Inflammatory macrophage treated with lipopolysaccharide for 1 hour (primary cell): ENCODE results near the gene RHBDL3.
"Not testable (repeated sequence)": the region's sequence is repeated elsewhere in the genome, so short reads cannot be mapped to it uniquely, and the experiment has no call there.

Experiments
- DNase-seq, 2 donors: peaks; one replicate each; pipeline ENCODE4 v3.0.0-alpha.2; 2020 to 2022

Gene RHBDL3

GRCh38 chr17:32330147-32330546 is 64.5 kb downstream of the RHBDL3 start:
- peak; percentile 23 to 41 for DNase-seq

GRCh38 chr17:32331243-32332040 is 65.8 kb downstream of the RHBDL3 start:
- peak; percentile 67 to 84 for DNase-seq

- DNase-seq = no peak
Observed at GRCh38 chr17:32333187-32333586, 67.6 kb downstream of the RHBDL3 start.

GRCh38 chr17:32335046-32335445 is 69.4 kb downstream of the RHBDL3 start:
- no peak for DNase-seq

- no peak for DNase-seq
Observed at GRCh38 chr17:32335687-32336086, 70.1 kb downstream of the RHBDL3 start.

- no peak for DNase-seq
Observed at GRCh38 chr17:32341141-32341856, 75.7 kb downstream of the RHBDL3 start.

GRCh38 chr17:32341857-32342602 is 76.4 kb downstream of the RHBDL3 start, which contains the start of gene C17orf75:
Gene C17orf75 (minus strand): TSS chr17:32342173. CDS start chr17:32342139, 34 bp downstream.
- peak in 1 of 2 donors; percentile 59 for DNase-seq

GRCh38 chr17:32342603-32343325 is 77.1 kb downstream of the RHBDL3 start:
- no peak for DNase-seq

- no peak for DNase-seq
Observed at GRCh38 chr17:32345951-32346600, 80.4 kb downstream of the RHBDL3 start.

- no peak for DNase-seq
Observed at GRCh38 chr17:32348483-32348800, 82.8 kb downstream of the RHBDL3 start.

- DNase-seq = peak in 1 of 2 donors; percentile 37
Observed at GRCh38 chr17:32349503-32349853, 83.8 kb downstream of the RHBDL3 start.

GRCh38 chr17:32349854-32350665 is 84.4 kb downstream of the RHBDL3 start, which contains the start of gene ZNF207:
Gene ZNF207 (plus strand): TSS chr17:32350157. CDS start chr17:32350286, 129 bp downstream.
- DNase-seq = peak; percentile 97 to 99

- DNase-seq = peak; percentile 78 to 82
Observed at GRCh38 chr17:32350666-32351418, 85.2 kb downstream of the RHBDL3 start.

GRCh38 chr17:32352734-32353133 is 87.1 kb downstream of the RHBDL3 start:
- not testable (repeated sequence) for DNase-seq

- no peak for DNase-seq
Observed at GRCh38 chr17:32355649-32356377, 90.2 kb downstream of the RHBDL3 start.

- DNase-seq = no peak
Observed at GRCh38 chr17:32356378-32356743, 90.7 kb downstream of the RHBDL3 start.

- DNase-seq = no peak
Observed at GRCh38 chr17:32356750-32357149, 91.1 kb downstream of the RHBDL3 start.

GRCh38 chr17:32357615-32358014 is 92.0 kb downstream of the RHBDL3 start:
- DNase-seq = no peak

- peak in 1 of 2 donors; percentile 43 for DNase-seq
Observed at GRCh38 chr17:32361270-32361669, 95.6 kb downstream of the RHBDL3 start.

GRCh38 chr17:32370426-32370825 is 104.8 kb downstream of the RHBDL3 start:
- DNase-seq = no peak
